C4-2B (cell line): ENCODE data around the gene EBP.

ENCODE experiments used
- CTCF ChIP-seq: fragments of 450-650 bp; conservative IDR thresholded peaks from 2 replicates; pipeline ENCODE4 v1.5.1; 2017; ENCODE audit warnings: mild to moderate bottlenecking
- ZFX ChIP-seq: fragments of 450-650 bp; IDR thresholded peaks from 2 replicates; pipeline ENCODE4 v1.6.1; 2017

- TF ChIP-seq CTCF, result no peak
- TF ChIP-seq ZFX, result no peak
These were observed 9.1 kb downstream of the EBP start for GRCh38 chrX:48530736-48531135.
